Measurements from ENCODE around the gene PIK3CD.
A peak's percentile ranks its signal among the peaks of the same experiment; 100 is the strongest.
"Not testable (repeated sequence)": the region's sequence is repeated elsewhere in the genome, so short reads cannot be mapped to it uniquely, and the experiment has no call there.

Gene PIK3CD

DNA sequence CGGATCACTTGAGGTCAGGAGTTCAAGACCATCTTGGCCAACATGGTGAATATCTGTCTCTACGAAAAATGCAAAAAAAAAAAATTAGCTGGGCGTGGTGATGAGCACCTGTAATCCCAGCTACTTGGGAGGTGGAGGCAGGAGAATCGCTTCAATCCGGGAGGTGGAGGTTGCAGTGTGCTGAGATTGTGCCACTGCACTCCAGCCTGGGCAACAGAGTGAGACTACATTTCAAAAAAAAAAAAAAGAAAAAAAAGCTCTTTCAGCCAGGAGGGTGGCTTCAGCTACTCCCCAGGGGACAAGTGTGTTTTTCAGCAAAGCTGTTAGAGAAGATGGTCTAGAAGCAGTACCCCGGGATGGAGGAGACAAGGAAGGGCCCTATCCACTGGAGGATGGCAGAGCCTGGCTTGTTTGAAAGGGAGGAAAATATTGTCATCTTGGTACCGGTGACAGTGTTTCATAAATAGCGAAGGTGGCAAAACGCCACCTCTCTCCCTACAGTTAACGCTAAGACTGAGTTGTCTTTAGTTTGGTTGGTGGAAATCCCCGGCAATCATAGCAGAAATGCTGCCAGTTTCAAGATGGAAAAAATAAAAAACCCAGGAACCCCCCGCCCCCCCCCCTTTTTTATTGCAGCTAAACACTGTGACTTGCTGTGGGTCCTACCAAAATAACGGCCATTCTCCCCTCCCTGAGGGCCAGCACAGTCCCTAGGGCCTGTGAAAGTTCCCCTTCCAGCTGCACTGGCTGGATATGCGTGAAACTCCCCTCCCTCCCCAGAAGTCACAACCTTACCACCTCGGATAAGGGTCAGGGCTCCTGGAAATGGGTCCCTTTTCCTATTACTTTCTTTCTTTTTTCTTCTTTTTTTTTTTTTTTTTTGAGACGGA lies 3.5 kb downstream of the PIK3CD start:
- DNase-seq, result no peak

DNA sequence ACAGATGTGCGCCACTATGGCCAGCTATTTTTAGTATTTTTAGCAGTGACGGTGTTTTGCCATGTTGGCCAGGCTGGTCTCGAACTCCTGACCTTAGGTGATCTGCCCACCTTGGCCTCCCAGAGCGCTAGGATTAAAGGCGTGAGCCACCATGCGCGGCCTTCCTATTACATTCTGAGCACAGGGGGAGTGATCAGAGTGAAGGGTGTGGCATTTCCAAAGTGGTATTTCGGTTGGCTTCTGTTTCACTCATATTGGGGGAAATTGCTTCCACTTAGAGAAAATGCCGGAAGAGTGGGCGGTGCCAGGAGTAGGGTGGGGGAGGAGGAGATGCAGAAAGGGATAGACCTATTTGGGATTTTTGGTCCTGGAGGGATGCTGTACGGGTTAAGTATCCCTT lies 4.3 kb downstream of the PIK3CD start:
- DNase-seq, result no peak

DNA sequence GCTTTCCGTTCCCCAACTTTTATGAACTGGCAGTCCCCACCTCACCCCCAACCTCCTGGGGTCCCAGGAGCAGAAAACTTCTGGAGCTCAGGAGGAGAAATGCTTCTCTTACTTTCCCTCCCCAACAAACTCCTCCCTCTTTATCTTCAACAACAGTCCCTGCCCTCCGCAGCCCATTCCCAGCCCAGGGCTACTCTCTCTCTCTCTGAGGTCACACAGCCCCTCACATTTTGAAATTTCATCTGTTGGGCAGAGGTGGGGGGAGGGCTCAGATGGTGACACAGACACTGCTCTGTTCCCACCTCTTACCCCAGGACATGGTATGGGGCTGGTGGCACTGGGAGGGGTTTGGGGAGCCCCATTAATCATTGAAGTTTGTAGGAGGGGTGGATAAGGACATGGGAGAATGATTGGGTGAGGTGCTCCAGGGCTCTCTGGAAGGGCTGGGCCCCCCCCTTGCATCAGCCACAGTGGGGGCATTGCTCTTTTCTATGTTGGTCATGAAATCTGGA lies 6.0 kb downstream of the PIK3CD start:
- DNase-seq, result no peak

DNA sequence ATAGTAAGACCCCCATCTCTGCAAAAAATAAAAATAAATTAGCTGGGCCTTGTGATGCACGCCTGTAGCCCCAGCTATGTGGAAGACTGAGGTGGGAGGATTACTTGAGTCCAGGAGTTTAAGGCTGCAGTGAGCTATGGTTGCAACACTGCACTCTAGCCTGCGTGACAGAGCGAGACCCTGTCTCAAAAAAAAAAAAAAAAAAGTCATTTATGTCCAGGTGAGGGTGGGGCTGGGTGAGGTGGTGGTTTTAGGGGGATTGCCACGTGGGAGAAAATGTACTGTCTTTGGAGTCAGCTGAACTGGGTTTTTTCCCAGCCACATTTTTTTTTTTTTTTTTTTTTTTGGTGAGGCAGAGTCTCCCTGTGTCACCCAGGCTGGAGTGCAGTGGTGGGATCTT lies 6.7 kb downstream of the PIK3CD start:
- DNase-seq, result no peak

DNA sequence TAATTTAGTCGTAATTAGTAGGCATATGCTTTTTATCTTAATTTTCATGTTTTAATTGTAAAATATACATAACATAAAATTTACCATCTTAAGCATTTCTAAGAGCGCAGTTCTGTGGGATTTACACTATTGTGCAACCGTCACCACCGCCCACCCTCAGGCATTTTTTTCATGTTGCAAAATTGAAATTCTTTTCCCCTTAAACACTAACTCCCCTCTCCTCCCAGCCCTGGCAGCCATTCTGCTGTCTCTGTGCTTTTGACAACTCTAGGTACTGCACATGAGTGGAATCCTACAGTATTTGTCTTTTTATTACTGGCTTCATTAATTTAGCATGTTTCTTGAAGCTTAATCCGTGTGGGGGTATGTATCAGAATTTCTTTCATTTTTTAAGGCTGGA lies 7.8 kb downstream of the PIK3CD start:
- no peak for DNase-seq

DNA sequence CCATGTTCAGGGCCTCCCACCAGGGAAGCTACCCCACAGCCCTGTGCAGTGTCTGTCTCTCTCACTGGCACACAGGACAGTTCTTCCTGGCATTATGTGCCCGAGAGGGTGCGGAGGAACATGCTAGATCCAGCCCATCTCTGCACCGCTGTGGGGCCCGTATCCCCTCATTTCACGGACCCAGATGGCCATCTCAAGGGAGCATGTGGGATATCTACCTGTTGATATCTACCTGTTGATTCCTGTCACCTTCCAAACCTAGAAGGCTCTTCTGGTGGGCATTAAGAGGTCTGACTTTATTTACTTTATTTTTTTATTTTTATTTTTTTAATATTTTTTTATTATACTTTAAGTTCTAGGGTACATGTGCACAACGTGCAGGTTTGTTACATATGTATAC lies 11.7 kb downstream of the PIK3CD start:
- no peak for DNase-seq

DNA sequence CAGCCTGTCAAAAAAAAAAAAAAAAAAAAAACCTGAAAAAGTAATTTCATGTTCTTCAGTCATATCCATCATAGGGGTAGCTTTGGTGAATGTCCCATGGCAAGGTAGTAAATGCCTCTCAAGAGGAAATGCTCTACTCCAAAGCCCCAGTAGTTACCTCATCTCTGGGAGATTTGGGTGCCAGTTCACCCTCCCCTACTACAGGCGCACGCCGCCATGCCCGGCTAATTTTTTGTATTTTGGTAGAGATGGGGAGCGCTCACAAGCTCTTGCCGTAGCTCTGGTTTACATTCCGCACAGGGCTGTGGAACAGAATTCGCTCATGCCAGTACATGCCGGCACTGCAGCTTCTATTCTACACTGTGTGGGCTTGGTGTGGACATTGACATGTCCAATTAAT lies 13.7 kb downstream of the PIK3CD start:
- no peak for DNase-seq

DNA sequence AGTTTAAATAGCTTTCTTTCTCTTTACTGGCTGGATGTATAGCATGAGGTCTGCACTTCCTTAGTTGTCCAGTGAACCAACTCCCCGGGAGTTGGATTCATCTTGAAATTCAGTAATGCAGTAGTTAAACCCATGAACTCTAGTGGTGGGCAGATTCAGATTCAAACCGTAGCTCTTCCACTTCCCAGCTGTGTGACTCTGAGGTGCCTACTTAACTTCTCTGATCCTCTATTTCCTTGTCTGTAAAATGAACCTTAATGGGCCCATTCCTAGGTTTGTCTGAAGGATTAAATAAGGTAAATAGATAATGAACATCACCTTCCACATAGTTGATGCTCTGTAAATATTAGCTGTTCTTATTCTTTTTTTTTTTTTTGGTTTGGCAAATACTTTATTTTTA lies 16.5 kb downstream of the PIK3CD start:
- no peak for DNase-seq

DNA sequence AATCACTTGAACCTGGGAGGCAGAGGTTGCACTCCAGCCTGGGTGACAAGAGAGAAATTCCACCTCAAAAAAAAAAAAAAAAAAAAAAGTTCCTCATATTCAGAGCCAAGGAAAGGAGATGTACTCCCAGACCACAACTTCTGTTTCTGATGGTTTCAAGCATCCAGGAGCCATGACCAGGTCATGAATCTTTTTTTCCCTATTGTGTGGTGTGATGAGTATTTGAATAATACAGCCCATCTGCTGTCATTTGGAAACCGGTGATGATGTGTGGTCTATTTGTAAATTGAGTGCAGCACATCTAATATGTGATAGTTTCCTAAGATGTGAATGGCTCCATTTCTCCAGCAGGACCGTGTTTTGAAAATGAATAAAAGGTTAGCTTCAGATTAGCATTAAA lies 18.6 kb downstream of the PIK3CD start:
- DNase-seq, result no peak

DNA sequence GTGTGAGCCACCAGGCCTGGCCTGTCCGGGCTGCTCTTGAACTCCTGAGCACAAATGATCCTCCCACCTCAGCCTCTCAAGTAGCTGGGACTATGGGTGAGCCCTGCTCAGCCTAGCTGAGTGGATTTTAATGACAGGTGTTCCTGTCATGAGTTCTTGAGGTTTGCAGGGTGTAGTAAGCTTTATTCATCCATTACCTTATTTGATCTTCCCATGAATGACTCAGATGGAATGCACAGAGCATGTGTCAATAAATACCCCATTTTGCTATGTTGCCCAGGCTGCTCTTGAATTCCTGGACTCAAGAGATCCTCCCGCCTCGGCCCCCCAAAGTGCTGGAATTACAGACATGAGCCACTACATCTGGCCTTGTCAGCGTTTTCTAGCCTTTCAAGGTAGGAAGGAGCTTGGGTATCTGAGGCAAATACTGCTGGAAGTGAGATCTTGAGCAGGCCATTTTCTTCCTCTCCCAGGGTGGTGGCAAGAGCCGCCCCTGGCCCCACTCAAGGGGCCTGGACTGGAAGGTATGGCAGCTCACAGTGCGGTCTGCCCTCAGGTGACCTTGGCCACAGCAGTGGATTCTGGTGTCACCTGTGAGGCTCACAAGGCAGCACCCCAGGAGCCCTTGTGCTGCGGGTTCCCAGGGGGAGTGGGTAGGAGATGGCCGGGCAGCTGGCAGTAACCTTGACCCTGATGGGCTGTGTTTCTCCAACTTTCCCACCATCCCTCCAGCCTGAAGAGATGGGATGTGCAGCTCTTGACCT lies 20.0 kb downstream of the PIK3CD start:
- DNase-seq, result no peak

DNA sequence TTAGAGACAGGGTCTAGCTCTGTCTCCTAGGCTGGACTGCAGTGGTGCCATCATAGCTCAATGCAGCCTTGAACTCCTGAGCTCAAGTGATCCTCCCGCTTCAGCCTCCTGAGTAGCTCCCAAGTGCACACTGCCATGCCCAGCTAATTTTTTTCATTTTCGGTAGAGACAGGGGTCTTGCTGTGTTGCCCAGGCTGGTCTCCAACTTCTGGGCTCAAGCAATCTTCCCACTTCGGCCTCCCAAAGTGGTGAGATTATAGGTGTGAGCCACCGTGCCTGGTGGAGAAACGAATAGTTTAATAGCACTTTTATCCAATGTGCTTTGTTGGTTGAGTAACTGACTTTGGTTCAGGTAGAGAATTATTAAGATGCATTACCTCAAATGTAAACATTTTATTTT lies 20.9 kb downstream of the PIK3CD start:
- DNase-seq, result no peak

DNA sequence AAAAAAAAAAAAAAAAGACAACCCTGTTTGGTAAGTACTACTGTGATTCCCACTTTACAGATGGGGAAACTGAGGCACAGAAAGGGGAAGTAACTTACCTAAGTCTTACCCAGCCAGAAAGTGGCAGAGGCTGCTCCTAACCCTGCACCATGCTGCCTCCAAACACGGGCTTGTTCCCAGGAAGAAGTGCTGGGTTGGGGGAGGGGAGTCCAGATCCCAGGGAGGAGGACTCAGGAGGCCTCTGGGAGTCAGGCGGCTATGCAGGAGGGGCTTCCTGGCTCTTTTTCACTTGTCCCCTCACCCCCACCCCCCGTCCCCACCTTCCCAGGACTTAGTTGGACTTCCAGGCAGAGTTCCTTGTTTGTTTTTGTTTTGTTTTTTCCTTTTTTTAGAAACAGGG lies 23.9 kb downstream of the PIK3CD start:
- no peak for DNase-seq

DNA sequence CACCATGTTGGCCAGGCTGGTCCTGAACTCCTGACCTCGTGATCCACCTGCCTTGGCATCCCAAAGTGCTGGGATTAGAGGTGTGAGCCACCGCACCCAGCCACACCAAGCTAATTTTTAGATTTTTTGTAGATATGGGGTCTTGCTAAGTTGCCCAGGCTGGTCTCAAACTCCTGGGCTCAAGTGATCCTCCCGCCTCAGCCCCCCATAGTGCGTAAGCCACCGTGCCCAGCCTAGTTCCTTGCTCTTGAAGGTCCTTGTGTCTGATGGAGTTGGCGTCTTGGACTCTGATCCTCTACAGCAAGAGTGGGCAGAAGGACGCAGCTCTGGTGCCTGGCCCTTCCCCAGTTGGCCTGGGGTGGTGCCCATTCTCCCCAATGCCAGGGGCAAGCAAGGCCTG lies 24.6 kb downstream of the PIK3CD start:
- DNase-seq, result not testable (repeated sequence)

DNA sequence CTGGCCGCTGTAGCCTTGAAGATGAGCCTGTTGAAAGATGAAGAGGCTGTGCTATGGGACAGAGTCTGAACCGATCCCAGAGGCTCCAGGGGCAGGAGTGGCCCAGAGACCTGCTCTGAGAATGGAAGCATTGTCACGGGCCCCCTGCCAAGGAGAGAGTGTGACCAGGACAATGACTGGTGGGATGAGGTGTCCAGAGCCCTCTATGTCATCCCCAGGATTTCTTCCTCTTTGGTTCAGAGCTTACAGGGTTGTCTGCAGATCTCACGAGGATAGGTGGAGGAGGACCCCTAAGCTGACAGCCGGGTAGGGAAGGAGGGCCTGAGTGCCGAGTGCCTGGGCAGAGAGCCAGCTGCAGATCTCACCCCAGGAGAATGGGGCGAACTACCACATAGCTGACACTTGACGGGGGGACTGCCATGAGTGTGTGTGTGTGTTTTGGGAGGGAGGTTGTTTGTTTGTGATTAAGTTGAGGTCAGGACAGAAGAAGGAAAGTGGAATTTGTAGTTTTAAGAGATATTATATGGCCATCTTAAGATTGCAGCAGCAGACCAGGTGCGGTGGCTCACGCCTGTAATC lies 25.4 kb downstream of the PIK3CD start:
- no peak for DNase-seq

DNA sequence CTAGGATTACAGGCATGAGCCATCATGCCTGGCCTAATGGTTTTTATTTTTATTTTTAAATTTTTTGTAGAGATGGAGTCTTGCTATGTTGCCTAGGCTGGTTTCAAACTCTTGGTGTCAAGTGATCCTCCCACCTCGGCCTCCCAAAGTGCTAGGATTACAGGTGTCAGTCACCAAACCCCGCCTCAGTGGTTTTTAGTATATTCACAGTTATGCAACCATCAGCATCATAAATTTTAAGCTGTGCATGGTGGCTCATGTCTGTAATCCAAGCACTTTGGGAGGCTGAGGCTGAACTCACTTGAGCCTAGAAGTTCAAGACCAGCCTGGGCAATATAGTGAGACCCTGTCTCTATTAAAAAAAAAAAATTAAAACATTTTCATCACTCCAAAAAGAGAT lies 28.6 kb downstream of the PIK3CD start:
- no peak for DNase-seq

DNA sequence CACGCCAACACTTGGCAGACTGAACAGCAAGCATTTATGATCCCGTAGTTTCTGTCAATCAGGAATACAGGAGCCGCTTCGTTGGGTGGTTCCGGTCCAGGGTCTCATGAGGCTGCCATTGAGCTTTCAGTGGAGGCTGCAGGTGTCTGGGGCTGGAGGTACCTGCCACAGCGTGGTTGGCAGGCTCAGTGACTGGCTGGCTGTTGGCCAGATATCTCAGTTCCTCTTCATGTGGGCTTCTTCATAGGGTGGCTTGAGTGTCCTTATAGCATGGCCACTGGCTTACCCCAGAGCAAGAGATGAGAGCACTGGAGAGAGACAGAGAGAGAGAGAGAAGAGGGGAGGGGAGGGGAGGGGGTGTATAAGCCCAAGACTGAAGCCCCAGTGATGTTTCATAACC lies 29.3 kb downstream of the PIK3CD start:
- no peak for DNase-seq

DNA sequence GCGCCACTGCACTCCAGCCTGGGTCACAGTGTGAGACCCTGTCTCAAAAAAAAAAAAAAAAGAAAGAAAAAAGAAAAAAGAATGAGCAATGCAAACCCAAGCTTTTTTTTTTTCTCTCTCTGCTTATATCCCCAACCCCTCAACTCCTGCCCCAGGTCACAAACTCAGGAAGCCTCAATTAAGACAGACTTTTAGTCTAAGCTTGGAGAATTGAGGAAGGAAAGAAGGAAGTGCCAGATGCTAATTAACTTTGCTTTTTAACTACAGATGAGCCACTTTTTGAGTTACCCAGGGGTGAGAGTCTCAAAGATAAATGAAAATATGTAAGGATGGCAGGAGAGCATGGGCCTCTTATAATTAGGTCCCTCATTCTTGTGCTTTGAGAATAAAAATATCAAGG lies 33.3 kb downstream of the PIK3CD start:
- DNase-seq, result no peak

DNA sequence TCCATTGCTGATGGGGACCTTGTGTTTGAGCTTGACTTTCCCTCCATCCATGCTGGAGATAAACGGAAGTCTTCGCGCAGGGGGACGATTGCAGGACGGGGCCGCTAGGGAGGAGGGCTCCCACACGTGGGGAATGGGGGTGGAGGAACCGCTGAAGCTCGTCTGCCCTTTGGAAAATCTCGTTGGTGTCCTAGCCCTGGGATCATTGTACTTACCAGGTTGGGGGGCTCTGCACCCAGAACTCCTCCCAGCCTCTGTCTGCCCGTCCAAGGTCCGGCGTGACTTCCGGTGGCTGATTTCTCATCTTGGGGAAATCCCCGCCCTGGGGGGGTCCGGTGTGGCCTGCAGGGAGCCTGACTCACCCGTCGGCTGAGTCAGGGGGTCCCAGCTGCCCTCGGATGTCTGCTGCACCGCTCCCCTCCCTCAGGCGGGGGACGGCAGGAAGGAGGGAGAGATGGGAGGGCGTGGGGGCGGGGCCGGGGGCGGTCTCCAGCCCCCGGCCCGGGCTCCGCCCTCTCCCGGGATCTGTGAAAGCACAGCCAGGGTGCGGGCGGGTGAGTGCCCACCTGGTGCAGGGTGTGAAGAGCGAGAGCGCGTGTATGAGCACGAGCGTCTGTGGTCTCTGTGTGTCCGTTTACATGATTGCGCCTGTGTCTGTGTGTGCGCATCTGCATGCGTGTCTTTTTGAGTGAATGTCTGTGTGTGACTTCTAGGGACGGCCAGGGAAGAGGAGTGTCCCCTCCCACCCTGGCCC lies 35.8 kb downstream of the PIK3CD start:
- DNase-seq, result peak; percentile 38 to 71

DNA sequence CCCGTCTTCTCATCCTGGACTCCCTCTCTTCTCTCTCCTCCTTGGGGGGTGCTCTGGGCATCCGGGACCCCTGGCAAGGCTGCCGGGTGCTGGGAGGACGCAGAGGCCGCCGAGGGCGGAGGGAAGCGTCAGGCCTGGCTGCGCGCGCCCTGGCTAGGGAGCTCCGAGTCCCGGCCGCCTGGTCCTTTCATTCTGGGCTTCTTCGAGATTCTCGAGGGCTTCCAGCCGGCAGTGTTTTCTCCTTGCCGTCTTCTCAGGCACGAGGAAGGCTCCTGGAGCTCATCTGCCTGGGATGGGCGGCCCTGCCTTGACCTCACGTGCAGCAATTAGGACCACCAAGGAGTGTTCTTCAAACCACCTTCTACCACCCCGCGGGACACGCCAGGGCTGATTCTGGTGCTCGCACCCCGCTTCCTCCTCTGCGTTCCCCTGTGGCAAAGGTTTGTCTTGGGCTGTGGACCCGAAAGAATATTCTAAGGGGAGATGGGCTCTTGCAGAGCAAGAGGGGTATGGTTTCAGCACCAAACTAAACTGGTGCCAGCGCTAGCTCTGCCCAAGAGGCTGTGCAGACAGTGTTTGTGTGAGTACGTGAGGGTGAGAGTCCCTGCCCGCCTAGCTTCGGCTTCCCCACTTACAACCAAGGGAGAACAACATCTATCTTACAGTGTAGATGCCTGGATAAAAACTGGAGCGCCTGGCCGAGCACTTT lies 36.5 kb downstream of the PIK3CD start:
- DNase-seq, result no peak

DNA sequence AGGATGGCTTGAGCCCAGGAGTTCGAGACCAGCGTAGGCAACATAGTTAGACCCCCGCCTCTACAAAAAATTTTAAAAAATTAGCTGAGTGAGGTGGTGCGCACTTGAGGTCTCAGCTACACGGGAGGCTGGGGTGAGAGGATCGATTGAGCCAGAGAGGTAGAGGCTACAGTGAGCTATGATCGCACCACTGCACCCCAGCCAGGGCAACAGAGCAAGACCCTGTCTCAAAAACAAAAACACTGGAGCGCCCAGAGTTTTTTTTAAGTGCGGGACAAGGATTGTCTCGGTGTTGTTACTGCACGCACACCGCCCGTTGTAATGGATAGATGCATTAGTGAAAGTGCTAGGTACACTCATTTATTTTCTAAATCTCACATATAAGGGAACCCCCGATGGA lies 37.1 kb downstream of the PIK3CD start:
- DNase-seq, result no peak

DNA sequence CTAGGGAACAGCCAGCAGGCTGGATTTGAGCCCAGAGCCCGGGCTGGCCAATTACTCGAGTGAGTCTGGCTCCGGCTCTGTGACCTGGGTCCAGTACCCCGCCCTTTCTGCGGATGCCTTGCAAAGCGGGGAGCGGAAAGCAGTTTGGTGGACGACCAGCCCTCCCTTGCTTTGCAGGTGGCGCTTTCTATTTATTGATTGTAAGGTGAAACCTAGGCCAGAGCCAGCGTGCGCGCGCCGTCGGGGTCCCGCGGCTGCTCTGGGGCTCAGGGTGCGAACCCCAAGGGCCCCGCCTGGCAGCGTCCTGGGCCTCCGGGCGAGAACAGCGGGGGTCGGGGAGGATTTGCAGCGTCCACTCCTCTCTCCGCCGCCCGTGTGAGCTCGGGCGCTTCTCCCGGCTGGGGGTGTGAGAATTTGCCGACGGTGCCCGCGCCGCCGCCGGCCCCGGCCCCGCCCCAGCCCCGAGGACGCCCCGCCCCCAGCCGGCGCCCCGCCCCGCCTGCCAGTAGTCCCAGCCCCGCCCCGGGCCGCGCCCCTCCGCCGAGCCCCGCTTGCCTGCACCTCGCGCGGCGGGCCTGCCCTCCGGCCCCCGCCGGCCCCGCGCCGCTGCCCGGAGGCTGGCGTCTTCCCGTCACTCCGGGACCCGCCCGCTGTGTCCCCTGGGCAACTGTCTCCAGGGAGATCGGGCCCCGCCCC lies 37.6 kb downstream of the PIK3CD start:
- peak; percentile 58 to 83 for DNase-seq

DNA sequence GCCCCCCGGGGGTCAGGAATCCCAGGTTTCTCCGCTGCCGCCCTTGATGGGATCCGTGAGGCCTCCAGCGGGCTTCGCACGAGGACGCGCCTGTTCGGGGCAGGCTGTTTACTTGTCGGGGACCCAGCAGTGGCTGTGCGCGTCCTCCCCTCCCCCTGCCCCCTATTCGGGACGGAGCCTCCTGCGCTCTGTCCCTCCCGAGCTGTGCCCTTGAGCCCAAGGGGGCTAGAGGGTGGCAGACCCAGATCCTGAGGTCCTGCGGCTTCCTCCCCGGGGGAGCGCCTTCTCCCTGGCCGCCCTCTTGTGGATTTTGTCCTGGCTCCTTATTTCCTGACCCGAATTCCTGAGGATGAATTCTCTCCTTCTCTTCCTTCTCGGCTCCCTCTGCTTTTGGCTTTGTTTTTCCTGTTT lies 38.4 kb downstream of the PIK3CD start:
- no peak for DNase-seq

Data from NCI-H446 (cell line).